ENCODE results near the gene ACSL5.

Gene ACSL5

GRCh38 chr10:112373912-112374338, at the start of gene ACSL5:
Gene ACSL5, plus strand, starts transcription at chr10:112374116. Its CDS starts 20,831 bp downstream, at chr10:112394947.
- no peak for FAIRE-seq

- FAIRE-seq, result no peak
Observed at GRCh38 chr10:112327678-112328077, 46.2 kb upstream of the ACSL5 start.

- FAIRE-seq, result no peak
Observed at GRCh38 chr10:112330162-112330561, 43.8 kb upstream of the ACSL5 start.

GRCh38 chr10:112330607-112331160, 43.2 kb upstream of the ACSL5 start:
- FAIRE-seq, result no peak

GRCh38 chr10:112332022-112332421, 41.9 kb upstream of the ACSL5 start:
- FAIRE-seq, result no peak

- no peak for FAIRE-seq
Observed at GRCh38 chr10:112332509-112333228, 41.2 kb upstream of the ACSL5 start.

GRCh38 chr10:112333452-112333851, 40.5 kb upstream of the ACSL5 start:
- no peak for FAIRE-seq

- FAIRE-seq, result no peak
Observed at GRCh38 chr10:112335111-112335867, 38.6 kb upstream of the ACSL5 start.

GRCh38 chr10:112335868-112336265, 38.0 kb upstream of the ACSL5 start:
- FAIRE-seq, result no peak

GRCh38 chr10:112336556-112337201, 37.2 kb upstream of the ACSL5 start:
- no peak for FAIRE-seq

- no peak for FAIRE-seq
Observed at GRCh38 chr10:112338957-112339356, 35.0 kb upstream of the ACSL5 start.

- no peak for FAIRE-seq
Observed at GRCh38 chr10:112340601-112341000, 33.3 kb upstream of the ACSL5 start.

GRCh38 chr10:112343056-112343806, 30.7 kb upstream of the ACSL5 start:
- FAIRE-seq, result no peak

- FAIRE-seq, result no peak
Observed at GRCh38 chr10:112344261-112344660, 29.7 kb upstream of the ACSL5 start.

GRCh38 chr10:112345202-112345601, 28.7 kb upstream of the ACSL5 start:
- FAIRE-seq, result no peak

- no peak for FAIRE-seq
Observed at GRCh38 chr10:112345743-112346142, 28.2 kb upstream of the ACSL5 start.

GRCh38 chr10:112346774-112347173, 27.1 kb upstream of the ACSL5 start:
- FAIRE-seq, result no peak

- FAIRE-seq, result no peak
Observed at GRCh38 chr10:112347709-112348671, 25.9 kb upstream of the ACSL5 start.

- no peak for FAIRE-seq
Observed at GRCh38 chr10:112348759-112349158, 25.2 kb upstream of the ACSL5 start.

GRCh38 chr10:112349521-112350085, 24.3 kb upstream of the ACSL5 start:
- FAIRE-seq, result no peak

GRCh38 chr10:112351146-112351545, 22.8 kb upstream of the ACSL5 start:
- FAIRE-seq, result no peak

Measured in G401.6 (cell line).